HG02642 (cell line): ENCODE measurements around the gene DPP4.

Experiments
- ATAC-seq: cut with Tn5 transposase; IDR thresholded peaks from one replicate; pipeline ENCODE4 v1.9.1; 2021; ENCODE audit warnings: mild to moderate bottlenecking; ENCODE audit not compliant: unreplicated experiment, poor library complexity

Gene DPP4

DNA sequence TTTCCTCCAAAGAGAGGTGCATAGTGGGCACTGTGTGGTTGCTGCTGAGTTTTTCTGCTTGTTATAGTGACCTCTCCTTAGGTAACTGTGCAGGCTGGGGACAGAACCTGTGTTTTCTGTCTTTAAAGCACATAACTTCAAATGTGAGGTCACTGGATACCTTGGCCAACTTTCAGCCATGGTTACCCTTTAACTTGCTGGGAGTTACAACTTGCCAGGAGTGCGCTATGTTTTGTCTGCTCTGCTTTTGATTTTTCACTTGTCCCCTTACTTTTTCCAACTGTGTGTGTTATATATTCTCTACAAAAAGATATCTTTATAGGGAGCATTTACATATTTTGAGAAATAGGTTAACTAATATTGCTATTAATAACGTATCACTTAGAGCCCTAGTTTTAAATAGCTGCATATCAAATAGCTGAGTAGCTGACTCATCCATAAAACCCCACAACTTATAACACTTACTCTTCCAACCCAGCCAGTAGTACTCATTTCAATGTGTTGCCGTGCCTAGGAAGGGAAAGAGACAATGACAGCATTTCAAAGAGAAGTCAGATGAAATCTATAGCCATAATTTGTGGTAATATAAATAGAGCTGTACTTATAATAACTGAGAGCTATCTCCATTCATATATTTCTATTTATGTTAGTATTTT is 51.6 kb downstream of the DPP4 start:
- no peak for ATAC-seq

DNA sequence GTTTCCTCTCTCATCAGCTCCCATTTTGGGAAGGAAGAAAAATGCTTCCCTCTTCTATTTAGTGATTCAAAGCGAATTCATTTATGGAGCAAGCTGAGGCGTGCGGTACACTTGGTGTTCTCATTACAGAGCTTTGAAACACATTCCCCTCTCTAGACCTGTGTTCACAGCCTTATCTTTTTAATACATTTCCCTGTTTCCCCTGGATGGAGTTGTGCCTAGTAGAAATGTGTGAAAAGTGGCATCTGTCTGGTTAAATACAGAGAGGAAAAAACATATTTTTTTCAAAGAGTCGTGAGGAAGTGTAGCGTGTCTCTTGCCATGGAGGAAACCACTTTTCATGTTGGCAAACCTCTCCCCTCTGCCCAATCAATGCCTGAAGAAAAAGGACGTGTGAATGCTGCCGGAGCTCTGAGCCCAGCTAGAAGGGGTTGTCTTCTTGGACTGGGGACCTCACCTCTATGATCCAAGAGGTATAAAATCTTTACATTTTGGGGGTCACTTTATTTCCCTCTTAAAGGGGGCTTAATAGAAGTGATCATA is 52.4 kb downstream of the DPP4 start:
- no peak for ATAC-seq

- no peak for ATAC-seq
Observed at GRCh38 chr2:162018530-162018929, 55.5 kb downstream of the DPP4 start.

GRCh38 chr2:162017233-162017632 is 56.8 kb downstream of the DPP4 start:
- ATAC-seq, result no peak

GRCh38 chr2:162016080-162016479 is 57.9 kb downstream of the DPP4 start:
- no peak for ATAC-seq

DNA sequence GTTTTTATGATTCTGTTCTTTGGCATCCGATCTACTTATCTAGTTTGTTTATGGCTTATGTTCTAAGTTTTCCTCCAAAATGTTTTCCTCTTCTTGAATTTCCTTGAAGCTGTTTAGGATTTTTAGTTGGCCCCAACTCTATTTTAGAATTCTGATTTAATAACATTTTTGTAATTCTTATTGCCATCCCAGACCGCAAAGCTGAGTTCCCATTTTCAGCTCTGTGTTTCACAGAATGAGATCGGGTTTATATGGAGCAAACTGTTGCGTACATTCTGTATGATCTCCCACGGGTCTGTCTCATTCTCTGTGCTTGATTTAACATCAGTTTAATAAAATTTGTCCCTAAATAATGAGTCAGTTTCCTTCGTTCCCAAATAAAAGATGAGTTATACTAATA is 59.3 kb downstream of the DPP4 start:
- ATAC-seq, result no peak

DNA sequence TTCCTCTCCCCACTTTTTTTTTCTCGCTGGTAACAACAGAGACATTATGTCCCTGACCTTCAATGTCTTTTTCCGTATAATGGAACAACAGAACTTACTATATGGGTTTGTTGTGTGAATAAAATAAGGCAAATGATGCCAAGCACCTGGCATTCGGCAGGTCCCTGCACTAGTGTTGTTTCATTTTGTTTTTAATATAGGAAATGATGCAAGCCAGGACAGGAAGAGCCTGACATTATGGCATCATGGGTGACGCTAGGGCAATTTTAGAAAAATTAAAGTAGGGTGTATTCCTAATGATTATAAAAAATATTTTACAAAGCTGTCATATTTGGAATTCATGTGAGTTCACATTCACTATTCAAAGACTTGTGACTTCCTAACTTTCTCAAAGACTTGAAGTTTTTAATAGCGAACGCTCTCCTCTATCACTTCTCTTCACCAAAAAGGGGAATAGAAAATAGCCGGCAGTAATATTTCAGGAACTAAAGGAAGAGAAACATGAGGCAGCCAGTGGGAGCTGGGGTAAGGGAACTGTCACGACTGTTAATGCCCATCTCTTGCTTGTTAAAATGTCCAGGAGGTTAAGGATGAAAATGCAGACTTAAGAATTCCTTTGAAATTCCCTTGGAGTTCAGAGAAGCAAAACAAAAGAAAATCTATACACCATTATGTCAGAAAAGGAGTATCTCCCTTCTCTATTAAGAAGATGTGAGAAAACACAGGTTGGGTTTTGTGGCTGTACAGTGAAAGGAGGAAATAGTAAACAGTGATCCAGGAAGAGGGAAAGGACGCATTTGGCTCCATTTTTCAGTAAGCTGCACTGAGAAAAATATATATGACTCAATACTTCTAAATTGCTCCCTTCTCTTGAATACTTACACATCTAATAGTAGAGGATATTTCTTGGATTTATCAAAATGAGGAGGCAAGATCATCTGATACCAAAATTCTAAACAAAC is 60.2 kb downstream of the DPP4 start:
- no peak for ATAC-seq

GRCh38 chr2:162012565-162013058 is 61.4 kb downstream of the DPP4 start:
- ATAC-seq, result no peak

- ATAC-seq, result no peak
Observed at GRCh38 chr2:162011706-162012564, 62.1 kb downstream of the DPP4 start.

DNA sequence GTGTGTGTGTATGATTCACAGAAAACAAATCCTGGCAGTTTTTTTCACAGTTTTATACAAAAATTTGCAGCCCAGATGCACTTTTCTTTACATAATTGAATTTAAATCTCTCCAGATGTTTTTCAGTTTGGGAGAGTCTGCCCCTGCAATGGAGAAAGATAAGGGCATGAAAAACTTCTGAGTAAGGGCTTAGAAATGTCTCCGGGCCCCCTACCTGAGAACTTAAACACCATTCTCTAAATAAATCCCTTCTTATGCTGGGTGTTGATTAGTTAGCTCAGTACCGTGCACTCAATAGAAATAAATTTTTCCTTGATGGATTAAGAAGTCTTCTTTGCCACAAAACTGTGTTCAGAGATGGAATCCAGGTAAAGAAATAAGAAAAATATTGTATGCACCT is 64.5 kb downstream of the DPP4 start:
- no peak for ATAC-seq

DNA sequence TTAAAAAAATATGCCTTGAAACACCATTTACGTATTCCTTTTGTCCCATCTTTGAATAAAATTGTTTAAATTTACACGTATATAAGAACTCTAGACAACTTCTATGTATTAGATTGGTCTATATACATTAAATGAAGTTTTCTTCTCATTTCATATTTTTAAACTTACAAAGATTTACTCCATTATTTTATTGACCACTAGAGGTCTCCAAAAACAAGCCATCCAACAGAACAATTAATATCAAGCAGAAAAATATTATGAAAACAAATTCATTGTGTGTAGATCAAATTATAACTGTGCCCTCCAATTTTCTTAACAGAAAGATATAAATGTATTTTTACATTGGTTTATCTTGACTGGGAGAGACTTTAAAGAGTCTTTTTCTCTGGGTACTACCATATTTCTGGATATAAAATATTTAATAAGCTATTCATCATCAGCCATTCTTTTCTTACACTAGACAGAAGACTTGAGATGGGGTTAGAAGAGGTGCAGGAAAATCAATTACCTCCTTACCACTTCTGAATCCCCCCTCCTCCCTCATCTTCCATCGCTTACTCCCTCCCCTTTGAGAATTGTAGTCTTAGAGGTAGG is 66.5 kb downstream of the DPP4 start:
- no peak for ATAC-seq

- ATAC-seq, result no peak
Observed at GRCh38 chr2:162006337-162006736, 67.7 kb downstream of the DPP4 start.

DNA sequence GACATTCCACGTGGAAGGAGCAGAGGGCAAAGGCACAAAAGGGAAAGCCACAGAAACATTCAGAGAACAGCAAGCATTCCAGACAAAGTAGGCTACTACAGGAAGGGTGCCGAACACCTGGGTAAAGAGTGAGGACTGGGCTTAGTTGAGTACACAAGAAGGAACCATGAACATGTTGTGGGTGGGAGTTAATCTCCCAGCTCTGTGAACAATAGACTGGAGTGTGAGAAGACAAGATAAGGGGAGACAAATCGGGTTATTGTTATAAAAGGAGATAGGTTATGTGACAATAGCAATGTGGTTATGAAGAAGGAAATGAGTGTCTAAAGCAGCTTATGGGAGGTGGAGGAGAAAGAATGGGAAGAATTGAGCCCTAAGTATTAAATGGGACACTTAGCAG is 70.0 kb downstream of the DPP4 start:
- no peak for ATAC-seq

DNA sequence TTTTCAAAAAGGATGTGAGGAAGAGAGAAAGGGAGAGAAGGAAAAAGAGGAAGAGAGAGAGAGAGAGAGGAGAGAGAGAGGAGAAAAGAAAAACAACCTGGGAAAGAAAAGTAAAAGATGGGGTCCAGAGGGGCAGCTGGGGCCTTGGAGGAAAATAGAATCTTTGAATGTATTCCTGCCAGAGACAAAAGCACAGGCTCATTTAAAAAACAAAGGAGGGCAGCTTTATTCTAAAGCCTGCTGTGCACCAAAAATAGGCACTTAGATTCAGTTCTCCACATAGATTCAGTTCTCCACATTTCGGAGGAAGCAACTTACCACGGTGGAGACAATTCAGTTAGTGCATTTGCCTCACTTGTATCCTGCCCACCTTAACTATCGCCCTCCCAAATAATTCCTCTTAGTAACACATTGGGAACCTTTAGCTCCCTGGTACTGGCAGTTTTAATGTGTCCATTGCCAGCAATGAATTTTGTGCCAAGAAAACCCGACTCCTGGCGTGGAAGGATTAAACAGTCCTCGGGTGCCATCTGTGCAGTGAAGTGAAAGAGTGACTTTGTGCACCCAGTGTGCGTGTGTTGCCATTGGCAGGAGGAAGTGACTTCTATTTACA is 71.3 kb downstream of the DPP4 start:
- ATAC-seq, result no peak

- ATAC-seq, result no peak
Observed at GRCh38 chr2:162000431-162000830, 73.6 kb downstream of the DPP4 start.

GRCh38 chr2:161999321-161999720 is 74.7 kb downstream of the DPP4 start:
- ATAC-seq, result no peak

GRCh38 chr2:161998857-161999256 is 75.2 kb downstream of the DPP4 start:
- ATAC-seq, result no peak

- ATAC-seq, result no peak
Observed at GRCh38 chr2:161997916-161998471, 76.0 kb downstream of the DPP4 start.

DNA sequence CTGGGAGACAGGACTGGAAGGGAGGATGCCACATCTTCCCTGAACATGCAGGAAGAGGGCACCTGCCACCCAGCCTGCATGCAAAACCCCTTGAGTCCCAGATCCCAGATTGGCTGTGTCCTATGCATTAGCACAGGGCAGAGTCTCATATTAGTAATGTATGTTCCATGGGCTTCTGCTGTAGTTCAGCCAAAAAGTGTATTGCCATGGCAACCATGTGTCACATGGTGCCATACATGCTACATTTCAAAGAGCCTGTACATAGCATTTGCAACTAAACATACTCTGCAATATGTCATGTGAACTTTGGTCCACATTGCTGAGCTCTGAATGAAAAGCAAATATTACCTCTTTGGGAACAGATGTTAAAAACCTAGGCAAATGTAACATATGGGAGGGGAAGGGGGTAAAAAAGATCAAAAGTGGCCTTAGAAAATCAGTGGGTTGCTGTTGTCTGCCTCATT is 78.4 kb downstream of the DPP4 start:
- no peak for ATAC-seq
